NCI-H1694 (cell line): ENCODE data around the gene PSMD14.
"Not testable (repeated sequence)": the region's sequence is repeated elsewhere in the genome, so short reads cannot be mapped to it uniquely, and the experiment has no call there.

Source experiments
- DNase-seq: peaks from one replicate; lab custom pipeline; 2025; lab: John Stamatoyannopoulos, UW

Gene PSMD14

GRCh38 chr2:161335626-161336025 lies 27.4 kb downstream of the PSMD14 start:
- DNase-seq: no peak

DNA sequence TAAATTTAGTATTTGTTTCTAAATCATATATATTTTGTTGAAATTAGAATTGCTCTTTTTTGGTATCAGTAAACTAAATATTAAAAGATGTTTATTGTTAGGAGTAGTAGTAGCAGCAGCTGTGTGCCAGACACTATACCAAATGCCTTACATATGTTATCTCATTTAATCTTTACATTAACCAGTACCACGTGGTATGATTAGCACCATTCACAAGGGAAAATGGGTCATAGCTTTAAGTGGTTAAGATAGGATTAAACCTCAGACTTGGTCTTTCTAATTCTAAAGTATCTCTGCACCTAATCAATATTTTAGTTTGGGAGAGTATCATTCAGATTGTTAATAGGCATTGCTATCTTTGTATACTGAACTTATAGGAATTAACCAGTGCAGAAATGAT lies 29.0 kb downstream of the PSMD14 start:
- DNase-seq: no peak

DNA sequence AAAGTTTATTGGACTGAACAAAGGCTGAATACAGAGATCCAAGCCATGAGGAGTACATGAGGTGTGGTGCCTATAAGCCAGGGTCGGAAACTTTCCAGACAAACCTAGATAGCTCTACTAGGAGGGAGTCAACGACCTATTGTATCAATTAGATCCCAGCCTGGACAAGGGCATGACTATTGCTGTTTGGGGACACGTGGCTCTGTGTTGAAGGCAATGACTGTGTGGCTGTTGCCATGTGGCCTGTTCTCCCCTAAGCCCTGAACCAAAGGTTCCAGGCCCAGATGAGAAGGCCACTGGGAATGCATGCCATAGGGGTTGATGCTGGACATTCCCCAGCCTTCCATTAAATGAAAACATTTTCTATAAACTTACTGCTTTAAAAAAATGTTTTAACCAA lies 31.3 kb downstream of the PSMD14 start:
- DNase-seq: not testable (repeated sequence)

- not testable (repeated sequence) for DNase-seq
These were observed 32.7 kb downstream of the PSMD14 start for GRCh38 chr2:161340930-161341413.

DNA sequence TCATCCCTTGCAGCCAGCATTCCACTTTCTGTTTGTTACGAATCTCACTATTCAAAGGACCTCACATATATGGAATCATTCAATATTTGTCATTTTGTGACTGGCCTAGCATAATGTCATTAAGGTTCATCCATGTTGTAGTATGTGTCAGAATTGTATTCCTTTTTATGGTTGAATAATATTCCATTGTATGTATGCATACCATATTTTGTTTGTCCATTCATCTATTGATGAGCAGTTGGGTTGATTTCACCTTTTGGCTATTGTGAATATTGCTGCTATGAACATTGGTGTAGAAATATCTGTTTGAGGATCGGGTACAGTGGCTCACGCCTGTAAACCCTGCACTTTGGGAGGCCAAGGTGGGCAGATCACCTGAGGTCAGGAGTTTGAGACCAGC lies 35.0 kb downstream of the PSMD14 start:
- DNase-seq: no peak

DNA sequence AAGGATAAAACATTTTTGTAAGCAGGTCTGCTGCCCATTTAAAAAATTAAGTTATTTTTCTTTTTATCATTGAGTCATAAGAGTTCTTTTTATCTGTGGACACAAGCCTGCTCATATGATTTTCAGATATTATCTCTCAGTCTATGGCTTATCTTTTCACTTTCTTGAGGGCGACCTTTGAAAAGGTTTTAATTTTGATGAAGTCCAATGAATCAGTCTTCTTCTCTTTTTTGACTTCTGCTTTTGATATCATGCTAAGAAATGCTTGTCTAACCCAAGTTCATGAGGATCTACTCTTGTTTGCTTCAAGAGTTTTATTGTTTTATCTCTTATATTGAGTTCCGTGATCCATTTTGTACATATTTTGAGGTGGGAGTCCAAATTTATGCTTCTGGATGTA lies 36.5 kb downstream of the PSMD14 start:
- DNase-seq: no peak

- DNase-seq: no peak
These were observed 43.5 kb downstream of the PSMD14 start for GRCh38 chr2:161351678-161352077.

- no peak for DNase-seq
These were observed 44.5 kb downstream of the PSMD14 start for GRCh38 chr2:161352719-161353118.

DNA sequence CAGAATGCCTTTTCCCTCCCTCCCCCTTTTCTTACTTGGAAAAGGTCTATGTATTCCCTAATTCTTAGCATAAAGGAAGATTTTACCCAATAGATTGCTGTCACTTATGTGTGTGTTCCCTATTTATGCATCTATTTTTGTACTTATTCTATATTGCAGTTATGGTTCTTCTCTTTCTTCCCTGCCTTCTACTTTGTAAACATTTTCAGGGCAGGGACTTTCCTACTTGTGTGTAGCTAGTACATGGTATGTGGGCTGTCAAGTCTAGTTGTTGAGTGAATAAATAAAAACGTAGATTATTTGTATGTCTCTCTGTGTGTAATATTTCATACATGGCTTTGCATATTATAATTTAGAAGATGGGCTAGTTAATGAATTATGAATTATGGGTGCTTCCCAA lies 45.3 kb downstream of the PSMD14 start:
- no peak for DNase-seq

DNA sequence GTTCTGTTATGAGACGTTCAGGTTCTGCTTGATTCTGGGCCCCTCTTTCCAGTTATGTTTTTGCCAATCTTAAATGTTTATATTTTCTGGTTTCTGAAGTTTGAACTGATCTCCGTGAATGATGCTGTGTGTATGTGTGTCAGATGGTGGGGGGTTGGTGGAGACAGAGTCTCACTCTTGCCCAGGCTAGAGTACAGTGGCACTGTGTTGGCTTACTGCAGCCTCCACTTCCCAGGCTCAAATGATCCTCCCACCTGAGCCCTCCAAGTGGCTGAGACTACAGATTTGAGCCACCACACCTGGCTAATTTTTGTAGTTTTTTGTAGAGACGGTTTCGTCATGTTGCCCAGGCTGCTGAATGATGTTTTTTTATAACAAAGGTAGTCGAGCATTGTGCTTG lies 45.9 kb downstream of the PSMD14 start:
- DNase-seq: no peak

DNA sequence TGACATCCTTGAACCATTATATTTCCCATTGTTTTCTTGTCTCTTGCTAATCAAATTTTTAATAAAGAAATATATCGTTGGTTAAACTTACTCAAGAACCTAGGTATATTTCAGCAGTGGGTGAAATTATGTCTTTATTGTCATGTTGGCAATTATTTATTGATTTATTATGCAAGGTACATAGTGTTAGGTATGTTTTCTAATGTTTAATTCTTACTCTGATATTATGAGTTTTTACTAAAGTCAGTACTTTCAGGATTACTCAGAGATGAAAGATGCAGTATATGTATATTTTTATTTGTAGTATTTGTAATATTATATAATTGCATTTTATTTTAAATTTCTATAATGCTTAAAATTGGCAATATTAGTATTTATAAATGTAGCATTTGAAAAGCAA lies 46.9 kb downstream of the PSMD14 start:
- no peak for DNase-seq

- no peak for DNase-seq
These were observed 47.8 kb downstream of the PSMD14 start for GRCh38 chr2:161355983-161356382.

DNA sequence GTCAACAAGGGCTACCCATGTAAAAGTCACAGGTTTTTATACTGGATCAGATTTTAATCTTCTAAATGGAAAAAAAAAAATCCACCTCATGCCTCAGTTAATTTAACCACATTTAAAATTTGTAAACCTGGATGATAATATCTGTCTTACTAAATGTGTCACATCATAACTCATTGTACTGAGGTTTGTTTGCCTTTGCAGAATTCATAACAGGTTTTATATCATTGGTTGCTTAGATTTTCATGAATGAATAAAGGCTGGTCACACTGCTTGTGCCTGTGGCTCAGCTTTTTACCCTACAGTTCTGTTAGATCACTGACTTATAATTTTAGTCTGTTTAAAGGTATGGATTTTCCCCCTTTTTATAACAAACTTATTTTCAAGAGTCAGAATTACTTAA lies 48.9 kb downstream of the PSMD14 start:
- no peak for DNase-seq

- DNase-seq: no peak
These were observed 50.6 kb downstream of the PSMD14 start for GRCh38 chr2:161358838-161359237.

DNA sequence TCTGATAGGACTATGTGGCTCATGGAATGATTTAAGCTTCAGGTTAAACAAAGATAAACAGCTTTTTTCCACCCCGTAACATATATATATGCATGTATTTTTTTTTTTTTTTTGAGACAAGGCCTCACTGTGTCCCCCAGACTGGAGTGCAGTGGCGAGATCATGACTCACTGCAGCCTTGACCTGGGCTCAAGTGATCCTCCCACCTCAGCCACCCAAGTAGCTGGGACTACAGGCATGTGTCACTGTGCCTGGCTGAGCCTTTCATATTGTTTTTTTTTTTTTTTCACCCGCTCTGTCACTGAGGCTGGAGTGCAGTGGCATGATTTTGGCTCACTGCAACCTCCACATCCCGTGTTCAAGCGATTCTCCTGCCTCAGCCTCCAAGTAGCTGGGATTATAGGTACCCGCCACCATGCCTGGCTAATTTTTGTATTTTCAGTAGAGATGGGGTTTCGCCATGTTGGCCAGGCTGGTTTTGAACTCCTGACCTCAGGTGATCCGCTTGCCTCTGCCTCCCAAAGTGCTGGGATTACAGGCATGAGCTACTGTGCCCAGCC lies 52.0 kb downstream of the PSMD14 start:
- not testable (repeated sequence) for DNase-seq

DNA sequence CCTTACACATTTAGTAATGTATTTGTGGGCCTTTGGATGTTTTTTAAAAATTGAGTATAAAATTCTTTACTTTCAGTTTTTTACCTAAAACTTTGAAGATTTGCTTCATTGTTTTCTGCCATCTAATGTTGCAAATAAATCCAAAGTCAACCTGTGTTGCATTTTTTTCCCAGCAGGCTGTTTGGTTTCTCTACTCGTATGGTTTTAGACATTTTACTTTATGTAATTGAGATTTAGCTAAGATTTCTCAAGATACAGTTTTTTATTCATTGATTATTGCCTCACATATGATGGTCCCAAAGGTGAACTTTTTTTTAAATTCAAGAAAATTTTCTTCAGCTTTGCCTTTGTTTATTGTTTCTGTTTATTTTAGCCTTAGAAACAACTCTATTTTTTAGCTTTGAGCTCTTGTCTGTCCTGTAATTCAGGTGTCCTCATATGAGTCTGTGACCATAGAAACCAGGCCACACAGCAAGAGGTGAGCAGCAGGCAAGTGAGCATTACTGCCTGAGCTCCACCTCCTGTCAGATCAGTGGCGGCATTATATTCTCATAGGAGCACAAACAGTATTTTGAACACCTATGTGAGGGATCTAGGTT lies 54.4 kb downstream of the PSMD14 start:
- DNase-seq: no peak

DNA sequence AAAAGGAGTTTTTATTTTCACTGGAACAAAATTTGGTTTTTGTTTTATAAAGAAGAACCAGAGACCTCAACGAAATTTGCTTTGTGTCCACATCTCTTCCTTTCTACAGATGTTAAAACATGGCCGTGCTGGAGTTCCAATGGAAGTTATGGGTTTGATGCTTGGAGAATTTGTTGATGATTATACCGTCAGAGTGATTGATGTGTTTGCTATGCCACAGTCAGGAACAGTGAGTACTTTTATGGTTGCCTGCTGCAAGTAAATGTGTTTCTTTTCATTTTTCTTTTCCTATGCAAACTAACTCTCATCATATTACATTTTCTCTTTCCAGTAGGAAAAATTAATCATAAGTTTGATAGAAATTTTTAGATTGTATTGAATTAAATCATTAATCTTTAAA lies 59.5 kb downstream of the PSMD14 start:
- no peak for DNase-seq

DNA sequence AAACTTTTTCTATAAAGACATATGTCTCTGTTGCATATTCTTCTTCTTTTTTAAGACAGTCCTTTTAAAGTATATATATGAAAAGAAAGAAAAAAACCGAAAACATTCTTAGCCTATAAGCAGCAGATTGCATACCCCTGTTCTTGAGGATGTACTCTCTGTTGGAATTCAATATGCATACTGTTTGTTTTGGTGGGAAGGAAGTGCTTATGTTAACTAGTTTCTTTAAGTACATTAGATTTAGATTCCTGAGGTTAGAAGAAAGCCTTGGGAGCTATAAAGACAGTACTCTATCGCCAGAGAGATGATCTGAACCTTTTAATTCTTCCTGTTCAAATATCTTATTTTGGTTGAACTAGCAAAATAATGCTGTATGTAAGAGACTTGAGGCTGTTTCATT lies 61.1 kb downstream of the PSMD14 start:
- no peak for DNase-seq

DNA sequence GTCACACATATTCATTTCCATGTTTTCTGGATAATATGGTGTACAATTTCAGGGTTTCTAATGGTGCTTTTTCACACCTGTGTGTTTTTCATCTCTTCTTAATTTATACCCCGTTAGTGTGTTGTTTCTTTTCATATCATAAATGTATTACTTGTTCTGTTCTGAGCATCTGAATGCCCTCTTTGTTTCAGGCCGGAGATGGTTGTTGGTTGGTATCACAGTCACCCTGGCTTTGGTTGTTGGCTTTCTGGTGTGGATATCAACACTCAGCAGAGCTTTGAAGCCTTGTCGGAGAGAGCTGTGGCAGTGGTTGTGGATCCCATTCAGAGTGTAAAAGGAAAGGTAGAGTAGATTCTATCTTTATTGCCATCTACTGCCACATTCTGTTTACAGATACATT lies 62.8 kb downstream of the PSMD14 start:
- no peak for DNase-seq

GRCh38 chr2:161371869-161372268 lies 63.6 kb downstream of the PSMD14 start:
- no peak for DNase-seq

- no peak for DNase-seq
These were observed 65.7 kb downstream of the PSMD14 start for GRCh38 chr2:161373942-161374341.

GRCh38 chr2:161374446-161374845 lies 66.2 kb downstream of the PSMD14 start:
- DNase-seq: no peak

DNA sequence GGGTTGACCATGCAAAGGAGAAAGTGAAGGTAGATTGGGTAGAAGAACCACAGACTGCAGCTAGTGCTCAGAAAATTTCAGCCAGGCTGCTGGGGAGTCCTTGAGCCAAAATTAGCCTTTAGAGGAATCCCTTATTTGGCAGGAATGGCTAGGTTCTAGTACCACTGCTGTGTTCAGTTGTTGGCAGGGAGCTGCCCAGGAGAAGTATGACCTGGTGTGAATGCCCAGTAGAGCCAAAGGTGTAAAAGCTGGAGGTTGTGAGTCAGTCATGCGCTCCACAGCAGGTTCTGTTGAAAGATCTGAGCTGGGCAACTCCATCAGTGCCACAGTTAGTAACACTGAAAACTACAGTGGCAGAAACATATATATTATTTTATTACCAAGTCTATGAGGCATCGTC lies 71.5 kb downstream of the PSMD14 start:
- DNase-seq: no peak

GRCh38 chr2:161381546-161381945 lies 73.3 kb downstream of the PSMD14 start:
- DNase-seq: no peak
